ENCODE data around the gene CHD3.

DNA sequence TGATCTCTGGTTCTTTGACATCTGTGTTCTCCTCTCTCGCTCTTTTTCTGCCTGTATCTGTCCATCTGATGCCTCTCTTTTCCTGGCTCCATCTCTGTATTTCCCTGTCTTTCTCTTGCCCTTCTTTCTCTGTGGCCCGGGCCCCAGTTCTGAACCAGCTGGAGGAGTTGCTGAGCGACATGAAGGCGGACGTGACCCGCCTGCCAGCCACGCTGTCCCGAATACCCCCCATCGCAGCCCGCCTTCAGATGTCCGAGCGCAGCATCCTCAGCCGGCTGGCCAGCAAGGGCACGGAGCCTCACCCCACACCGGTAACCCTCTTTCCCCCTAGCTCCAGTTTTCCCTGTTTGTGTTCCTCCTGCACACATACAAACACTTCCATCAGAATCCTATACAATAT lies 21.7 kb downstream of the CHD3 start:
- TF ChIP-seq CTCF (IDR thresholded peaks at IDR 0.05): no peak
- no peak for TF ChIP-seq POLR2A (IDR thresholded peaks at IDR 0.05)
- TF ChIP-seq EP300 (IDR thresholded peaks at IDR 0.05): no peak
